HG03442 (cell line): Measurements from ENCODE around the gene PHACTR3.
A peak's percentile ranks its signal among the peaks of the same experiment; 100 is the strongest.

Experiments
- ATAC-seq: cut with Tn5 transposase; IDR thresholded peaks from one replicate; pipeline ENCODE4 v1.9.1; 2021; ENCODE audit warnings: mild to moderate bottlenecking, moderate library complexity; ENCODE audit not compliant: unreplicated experiment

The PHACTR3 gene

DNA sequence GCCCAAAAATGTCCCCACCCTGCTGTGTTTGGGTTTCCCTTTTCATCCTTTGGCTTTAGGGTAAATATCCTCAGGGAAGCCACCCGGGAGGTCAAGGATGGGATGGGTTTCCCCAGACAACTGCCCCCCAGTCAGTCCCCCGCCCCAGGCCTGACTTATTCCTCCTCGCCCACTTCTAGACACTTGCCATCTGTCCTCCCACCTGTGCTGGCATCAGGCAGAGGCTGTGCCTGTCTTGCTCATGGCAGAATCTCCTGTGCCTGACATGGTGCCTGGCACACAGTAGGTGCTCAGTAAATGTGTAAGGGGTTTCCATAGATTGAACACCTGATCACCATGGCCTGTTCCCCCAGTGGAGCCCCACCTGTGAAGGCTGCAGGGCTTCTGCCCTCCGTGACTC is 141.8 kb downstream of the PHACTR3 start:
- ATAC-seq = no peak

DNA sequence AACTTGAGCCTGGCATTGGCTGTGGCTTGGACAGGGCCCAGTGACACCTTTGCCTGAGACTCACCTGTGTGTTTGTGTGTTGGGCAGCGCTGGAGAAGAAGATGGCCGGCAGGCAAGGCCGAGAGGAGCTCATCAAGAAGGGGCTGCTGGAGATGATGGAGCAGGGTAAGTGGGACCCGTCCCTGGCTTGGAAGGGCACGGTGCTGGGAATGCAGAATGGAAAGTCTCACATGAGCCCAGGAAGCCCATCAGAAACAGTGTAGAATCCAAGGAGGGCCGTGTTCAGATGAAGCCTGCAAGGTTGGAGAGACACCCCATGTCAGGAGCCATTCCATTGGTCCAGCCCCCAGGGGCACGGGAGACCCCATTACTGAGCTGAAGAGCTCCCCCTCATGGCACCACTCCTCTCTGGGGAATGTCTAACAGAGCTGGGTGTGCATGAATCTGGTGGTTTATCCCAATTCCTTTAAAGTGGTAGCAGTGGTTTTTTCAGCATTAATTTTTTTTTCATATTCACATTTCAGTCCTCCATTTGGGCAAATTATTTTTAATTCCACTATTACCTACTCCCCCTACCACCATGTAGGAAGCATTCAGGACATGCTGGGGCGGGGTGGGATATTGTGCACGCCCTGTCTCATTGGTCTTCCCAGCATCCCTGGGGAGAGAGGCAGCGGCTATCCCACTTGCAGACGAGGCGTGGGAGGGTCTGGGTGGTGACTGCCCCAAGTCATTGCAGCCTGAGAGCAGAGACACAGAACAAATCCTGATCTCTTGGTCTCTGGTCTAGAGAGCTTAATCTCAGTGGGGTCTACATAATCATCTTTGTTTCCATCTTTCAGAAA is 143.6 kb downstream of the PHACTR3 start:
- no peak for ATAC-seq

DNA sequence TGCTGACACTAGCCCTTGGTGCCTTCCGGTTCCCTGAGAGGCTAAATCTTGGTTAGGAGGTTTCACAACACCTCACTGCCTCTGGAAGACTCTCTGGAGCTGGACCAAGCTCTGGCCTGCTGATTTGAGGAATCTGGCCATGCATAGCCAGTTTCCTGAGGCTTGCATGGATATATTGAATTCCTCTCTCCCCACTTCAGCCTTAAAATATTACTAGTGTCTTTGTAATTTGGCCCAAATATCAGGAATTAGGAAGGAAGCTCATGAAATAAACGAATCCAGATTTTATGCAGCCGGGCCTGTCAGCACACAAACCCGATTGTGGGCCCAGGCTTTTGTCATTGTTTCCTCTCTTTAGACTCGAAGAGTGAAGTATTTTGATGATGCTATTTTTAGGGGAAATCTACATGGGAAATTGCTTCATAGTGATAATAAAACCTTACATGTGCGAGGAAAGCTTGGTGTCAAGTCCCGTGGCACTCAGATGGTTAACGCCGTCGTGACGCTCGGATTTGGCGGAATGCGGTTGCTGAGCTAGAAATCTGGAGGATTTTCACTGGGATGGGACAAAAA is 144.4 kb downstream of the PHACTR3 start:
- ATAC-seq = no peak

DNA sequence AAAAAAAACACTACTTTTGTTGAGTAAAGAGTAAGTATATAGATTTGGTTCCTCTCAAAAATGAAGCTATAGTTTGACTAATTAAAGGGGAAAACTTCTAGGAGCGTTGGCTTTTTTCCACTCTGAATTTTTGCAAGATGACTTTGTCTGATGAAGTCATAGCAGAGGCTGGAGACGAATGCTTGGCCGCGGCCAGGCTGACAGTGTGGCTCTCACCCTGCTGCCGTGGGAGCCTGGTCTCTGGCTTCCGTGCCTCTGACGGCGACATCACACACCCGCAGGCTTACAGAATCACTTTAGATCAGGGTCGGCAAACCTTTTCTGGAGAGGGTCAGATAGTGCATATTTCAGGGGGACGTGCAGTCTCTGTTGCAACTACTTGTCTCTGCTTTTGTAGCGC is 145.0 kb downstream of the PHACTR3 start:
- ATAC-seq = no peak

DNA sequence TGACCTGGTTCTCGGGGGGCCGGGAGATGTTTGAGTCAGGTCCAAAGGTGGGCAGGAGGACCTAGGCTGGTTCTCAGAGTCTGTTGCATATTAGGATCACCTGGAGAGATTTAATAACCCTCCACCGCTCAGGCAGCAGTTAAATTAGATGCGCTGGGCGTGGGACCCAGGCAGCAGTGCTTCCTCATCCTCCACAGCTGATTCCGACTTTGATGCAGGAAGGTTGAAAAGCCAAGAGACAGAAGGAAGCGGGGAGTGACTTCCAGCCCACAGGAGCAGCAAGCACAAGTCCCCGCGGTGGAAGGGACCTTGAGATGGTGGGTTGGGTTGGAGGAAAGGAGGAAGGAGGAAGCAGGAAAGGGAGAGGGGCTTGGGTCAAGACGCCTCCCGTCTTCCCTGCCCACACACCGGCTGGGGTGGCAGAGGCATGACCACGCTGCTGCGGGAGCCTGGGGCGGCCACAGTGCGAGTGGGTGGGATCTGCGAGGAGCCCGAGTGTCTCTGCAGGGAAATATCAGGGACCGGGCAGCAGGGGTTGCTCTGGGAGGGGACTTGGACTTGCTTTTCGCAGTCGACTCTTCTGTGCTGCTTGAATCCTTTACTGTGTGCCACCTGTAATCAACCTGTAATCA is 146.0 kb downstream of the PHACTR3 start:
- ATAC-seq = no peak

DNA sequence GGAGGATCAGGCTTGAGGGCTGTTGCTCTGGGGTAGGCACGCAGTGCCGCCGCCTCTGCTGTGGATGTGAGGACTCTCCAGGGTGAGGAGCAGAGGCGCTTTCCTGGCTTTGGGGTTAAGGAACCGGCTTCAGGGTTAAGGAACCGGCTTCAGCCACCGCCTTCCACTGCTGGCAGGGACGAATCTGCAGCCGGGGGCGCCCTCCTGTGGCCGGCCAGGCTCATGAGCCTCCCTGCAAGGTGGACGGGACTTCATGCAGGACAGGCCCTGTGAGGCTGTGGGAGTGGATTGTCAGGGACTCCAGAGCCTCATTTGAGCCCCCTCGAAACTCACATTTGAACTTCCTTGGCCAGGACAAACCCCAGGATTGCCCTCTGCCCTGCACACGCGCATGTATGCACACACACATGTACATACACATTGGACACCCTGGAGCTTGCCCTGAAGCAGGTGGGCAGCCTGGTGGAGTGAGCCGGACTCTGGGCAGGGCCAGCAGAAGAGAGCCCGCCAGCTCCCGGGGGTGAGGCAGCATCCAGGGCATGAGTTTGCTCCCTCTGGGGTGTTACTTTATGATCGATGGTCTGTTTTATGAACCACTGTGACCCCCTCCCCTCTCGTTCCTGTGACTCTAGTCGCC is 146.9 kb downstream of the PHACTR3 start:
- no peak for ATAC-seq

DNA sequence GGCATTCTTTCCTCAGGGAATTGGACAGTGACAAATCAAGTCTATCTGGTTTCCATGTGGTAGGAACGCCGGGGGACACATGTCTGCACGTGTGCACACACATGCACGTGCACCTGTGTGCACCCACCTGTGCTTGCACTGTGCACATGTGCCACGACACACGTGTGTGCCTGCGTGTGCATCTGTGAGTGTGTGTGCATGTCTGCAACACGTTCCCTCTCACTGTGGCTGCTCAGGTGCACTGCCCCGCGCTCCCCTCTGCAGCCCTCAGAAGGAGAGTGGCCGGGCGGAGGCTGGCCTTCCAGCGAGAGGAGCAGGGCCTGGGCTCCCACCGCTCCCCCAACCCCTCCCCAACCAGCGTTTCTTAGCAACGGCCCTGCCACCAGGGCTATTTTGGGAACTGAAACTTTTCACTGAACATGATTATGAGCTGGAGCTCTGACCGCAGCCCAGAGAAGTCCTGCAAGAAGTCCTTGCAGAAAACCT is 147.8 kb downstream of the PHACTR3 start:
- ATAC-seq = peak; percentile 76

DNA sequence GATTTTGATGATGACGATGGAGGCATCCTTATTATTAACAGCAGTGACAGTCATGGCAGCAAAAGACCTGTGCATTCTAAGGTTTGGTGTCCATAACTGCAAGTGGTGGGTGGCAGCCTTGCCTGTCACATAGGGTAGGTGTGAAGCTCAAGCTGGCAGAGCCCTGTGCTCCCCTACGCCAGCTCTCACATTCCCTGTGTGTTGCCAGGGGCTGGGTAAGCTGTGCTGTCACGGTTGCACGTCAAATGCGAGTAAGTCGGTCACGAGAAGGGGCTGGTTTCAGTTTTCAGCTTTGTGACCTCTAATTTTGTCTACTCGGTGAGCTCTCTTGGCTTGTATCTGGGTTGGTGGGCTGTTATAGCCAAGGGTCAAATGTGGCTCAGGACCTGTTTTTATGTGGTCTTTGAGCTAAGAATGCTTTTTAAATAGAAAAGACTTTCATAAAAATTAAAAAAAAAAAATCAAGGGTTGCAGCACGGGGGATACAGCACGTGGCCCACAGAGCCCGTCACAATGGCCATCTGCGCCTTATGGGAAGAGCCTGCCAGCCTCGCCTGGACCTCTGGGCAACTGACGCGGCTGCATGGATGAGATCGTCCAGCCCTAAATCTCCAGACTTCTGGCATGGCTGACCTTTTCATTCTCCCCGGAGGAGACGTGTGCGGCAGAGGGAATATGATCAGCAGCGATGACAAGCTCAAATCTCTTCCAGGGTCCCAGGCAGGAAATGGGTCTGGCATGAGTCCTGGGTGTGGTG is 148.5 kb downstream of the PHACTR3 start:
- ATAC-seq = peak; percentile 28

DNA sequence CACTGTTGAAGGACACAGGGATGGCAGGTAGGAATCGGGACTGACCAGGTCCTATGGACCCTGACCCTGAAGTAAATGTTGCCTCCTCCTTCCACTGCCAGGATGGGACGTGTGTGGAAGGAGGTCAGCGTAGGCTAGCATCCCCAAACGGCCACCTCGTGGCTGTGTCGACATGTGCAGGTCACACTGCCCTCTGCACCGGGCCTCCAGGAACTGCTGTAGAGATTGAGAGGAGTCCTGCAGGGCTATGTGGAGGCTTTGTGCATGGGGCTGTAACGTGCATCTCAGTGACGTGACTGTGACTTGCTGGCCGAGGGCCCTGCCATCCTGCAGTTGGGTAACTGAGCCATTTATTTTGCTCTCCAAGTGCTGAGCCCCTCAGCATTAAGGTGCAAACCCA is 149.5 kb downstream of the PHACTR3 start:
- ATAC-seq = no peak

DNA sequence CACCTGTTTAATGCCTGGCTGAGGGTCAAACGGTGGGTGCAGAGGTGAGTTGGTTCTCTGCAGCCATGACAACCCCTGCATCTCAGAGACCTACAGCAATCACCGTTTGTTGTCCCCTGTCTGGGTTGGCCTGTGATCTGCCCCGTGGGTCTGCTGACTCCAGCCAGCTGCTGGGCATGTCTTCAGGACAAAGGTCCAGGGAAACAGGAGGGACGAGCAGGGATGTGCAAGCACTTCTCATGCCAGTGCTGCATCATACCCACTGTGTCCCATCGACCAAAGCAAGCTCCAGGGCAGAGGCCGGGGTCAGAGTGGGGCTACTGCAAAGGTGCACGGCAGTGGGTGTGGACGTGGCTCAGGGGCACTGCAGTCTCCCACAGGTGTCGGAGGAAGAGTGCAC is 150.2 kb downstream of the PHACTR3 start:
- no peak for ATAC-seq

DNA sequence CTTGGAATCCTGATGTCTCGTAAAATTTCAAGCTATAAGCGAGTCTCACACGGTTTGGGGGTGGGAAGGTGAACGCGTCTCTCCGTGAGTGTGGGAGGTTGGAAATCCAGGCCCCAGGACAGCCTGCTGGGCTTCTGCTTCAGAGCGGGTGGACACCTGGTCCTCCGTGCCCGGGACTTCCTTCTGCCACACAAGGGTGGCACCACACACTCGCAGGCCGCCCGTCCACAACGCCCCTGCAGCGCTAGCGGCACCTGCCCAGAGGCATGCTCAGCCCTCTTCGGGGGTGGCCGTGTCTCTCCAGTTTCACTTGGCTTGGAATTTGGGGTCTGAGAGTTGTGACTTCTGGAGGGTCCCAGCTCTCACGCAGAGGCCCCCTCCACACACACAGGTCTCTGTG is 151.9 kb downstream of the PHACTR3 start:
- ATAC-seq = no peak

DNA sequence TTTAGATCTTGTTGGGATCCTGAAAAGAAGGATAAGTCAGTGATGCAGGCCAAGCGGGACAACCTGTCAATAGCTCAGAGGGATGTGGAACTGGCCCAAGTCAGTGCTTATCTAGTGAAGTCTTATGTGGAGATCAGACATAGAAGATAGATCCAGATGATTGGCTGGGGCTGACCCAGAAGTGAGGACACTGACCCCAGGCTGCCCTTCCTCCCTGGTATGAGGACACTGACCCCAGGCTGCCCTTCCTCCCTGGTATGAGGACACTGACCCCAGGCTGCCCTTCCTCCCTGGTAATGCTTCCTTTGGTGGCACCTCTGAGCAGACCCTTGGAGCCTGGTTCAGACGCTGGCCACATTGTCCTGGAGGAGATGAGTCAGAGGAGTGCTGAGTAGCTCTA is 159.7 kb downstream of the PHACTR3 start:
- no peak for ATAC-seq

DNA sequence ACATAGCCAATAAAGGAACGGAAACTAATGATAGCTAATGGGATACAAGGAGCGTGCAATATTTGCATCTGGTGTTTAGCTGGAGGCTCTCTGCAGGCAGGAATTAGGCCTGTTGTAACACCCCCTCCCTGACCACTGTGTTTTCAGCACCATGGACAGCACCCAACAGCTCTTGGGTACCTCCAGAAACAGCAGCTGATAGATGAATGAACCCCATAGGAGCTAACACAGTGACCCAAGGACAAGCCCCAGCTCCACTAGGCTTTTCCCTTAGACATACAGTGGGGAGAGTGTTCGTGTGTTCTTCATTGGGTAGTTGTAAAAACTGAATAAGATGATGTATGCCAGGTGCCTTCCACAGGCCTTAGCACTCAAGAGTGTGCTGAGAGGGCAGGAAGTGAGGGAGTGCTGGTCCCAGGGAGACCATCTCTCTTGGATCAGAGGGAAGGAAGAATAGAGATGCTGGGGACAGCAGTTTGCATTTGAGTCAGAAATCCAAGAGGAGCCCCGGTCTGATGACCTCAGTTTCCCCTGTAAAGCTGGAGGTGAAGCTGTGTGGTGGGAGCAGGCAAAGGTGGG is 161.3 kb downstream of the PHACTR3 start:
- ATAC-seq = no peak

DNA sequence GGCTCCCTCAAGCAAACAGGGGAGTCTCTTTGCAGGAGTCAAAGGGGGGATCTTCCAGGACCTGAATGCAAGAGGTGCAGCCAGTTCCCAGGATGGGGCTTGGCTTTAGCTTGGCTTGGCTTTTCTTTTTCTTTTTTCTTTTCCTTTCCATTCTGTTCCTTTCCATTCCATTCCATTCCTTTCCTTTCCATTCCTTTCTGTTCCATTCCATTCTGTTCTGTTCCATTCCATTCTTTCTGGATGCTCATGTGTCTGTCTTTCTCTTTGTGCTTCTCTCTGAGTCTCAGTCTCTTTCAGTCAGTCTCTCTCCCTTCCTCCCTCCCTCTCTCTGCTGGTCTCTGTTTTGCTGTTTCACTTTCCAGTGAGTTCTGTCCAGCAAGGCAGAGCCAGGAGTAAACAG is 163.3 kb downstream of the PHACTR3 start:
- ATAC-seq = no peak

DNA sequence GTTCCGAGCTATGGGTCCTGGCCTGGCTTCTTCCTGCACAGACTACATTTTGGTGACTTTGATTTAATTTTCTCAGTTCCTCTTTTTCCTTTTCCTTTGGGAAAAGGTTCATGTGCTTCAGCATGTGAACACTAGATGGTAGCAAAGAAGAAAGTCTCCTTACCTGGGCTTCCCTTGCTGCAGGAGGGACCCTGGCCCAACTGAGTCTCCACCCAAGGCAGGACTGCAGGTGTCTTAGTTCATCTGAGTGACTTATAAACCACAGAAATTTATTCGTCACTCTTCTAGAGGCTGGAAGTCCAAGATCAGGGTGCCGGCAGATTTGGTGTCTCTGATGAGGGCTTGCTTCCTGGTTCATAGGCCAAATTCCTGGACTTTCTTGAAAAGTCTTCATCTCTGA is 165.9 kb downstream of the PHACTR3 start:
- no peak for ATAC-seq

DNA sequence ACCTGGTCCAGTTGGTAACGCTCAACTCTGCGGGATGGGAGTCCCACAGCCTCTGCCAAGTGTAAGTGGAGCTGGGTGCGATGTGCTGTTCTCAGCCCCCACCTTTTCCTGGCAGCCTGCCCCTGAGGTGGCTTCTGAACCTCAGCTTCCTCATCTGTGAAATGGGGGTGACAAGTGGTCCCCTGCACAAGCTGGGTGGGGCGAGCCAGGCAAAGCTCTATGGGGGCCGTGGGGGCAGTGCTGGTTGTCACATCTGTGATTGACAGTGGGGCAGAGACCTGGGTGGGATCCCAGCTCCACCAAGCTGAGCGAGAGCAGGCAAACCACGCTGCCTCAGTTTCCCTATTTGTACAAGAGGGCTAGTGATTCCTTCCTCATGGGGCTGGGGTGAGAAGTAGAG is 166.5 kb downstream of the PHACTR3 start:
- no peak for ATAC-seq

DNA sequence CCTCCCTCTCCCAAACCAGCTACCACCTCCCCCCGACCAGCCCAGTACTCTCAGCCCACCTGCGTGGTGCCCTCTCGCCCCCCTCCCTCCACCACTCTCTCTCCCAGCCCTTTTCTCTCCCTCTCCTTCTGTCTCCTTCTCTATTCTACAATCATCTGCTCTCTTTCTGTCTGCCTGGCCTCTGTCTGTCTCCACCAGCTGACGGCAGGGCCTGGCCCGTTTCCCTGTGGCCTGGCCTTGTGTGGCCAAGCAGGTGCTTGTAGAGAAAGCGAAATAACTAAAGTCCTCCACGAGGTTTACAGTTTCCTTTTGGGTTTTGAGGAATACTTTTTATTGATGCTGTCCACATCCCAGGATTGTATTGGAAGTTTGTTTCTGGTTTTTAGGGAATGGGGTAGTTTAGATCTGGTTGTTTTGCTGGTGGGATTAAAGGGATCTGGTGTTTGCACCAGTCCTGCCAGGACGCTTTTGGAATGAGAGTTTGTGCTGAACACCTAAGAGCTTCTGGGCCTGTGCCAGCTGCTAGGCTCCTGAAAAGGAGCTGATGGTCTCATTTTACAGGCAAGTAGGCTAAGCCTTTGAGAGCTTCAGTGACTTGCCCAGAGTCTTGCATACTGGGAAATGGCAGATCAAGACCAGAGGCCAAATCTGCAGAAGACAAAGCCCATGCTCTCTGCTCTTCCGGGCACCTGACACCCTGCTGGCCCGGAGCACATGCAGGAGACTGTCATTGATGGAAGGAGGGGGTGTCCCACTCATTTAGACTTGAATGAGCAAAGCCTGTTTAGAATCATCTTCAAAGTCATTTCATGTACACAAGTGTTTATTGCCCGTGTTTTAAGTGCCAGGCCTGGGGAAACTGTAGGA is 167.4 kb downstream of the PHACTR3 start:
- no peak for ATAC-seq

DNA sequence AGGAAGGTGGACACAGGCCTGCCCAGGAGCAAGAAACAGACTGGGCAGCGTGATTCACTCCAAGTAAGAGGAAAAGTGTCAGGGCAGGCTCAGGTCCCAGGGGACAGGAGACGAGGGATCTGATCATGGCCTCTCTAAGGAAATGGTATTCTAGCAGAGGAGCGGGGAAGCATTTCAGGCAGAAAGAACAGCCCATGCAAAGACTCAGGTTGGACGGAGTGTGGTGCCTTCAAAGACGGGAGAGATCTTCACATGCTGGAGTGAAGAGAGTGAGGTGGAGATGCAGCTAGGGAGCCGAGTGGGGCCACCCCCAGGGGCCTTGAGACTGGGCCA is 168.0 kb downstream of the PHACTR3 start:
- ATAC-seq = no peak
